Bronchial epithelial cell (primary cell): Measurements from ENCODE around the gene PTPRO. TPM values are rescaled to one million over a fixed set of nuclear protein-coding genes. Genes with fewer than 3 reads are reported as not detected.

Source experiments
- DNase-seq: peaks from one replicate; pipeline ENCODE4 v3.0.0-alpha.2; 2010; ENCODE audit warnings: low read depth
- FAIRE-seq: peaks from 2 replicates; lab custom pipeline; 2011; peaks lifted over from hg19 to GRCh38; lab: Jason Lieb, UNC
- H3K27me3 ChIP-seq: 2 replicates; pipeline ENCODE4 v1.5.1; 2011; ENCODE audit warnings: low read length; ENCODE audit not compliant: control insufficient read depth, insufficient read depth
- H3K36me3 ChIP-seq: 2 replicates; pipeline ENCODE4 v1.5.1; 2011; ENCODE audit warnings: low read length; ENCODE audit not compliant: control insufficient read depth, insufficient read depth
- H3K4me3 ChIP-seq: 2 replicates; pipeline ENCODE4 v1.5.1; 2011; ENCODE audit warnings: mild to moderate bottlenecking, low read depth, low read length, control low read depth
- CTCF ChIP-seq: IDR thresholded peaks from 2 replicates; pipeline ENCODE4 v1.5.1; 2011; ENCODE audit warnings: mild to moderate bottlenecking, moderate library complexity, low read length, control low read depth, inconsistent platforms; ENCODE audit not compliant: insufficient read depth, severe bottlenecking
- total RNA-seq: library from RNA; depleted of rRNA; stranded (reverse); fragments of >200 nt; gene quantifications from 2 replicates; pipeline ENCODE4 v1.2.1, GENCODE V29; 2014

Gene PTPRO
- total RNA-seq, 1 donor from 2014 or later = under 0.01 TPM

DNA sequence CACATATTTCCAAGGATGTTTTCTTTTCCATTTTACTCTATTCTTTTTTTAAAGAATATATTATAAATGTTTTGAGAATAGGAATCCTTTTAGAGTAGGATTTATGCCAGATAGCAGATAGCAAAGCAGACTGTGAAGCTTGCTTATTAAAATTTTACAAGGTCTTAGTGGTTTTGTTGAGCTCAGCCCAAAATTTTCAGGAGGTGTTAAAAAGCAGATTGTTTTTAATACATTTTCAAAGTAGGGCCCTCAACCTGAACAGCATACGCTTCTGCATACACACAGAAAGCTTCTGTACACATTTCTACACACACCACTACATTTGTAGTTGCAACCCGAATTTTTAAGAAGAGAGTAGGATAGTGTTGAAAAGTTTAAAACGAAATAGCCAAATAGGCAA, 315.9 kb downstream of the PTPRO start:
- no peaks in the 10 kb centered on the region for H3K36me3 ChIP-seq
- TF ChIP-seq CTCF = no peak
- H3K4me3 ChIP-seq = no peak overlapping the region
- FAIRE-seq (no peak), DNase-seq (no peak)
- H3K27me3 ChIP-seq = no peaks in the 10 kb centered on the region

DNA sequence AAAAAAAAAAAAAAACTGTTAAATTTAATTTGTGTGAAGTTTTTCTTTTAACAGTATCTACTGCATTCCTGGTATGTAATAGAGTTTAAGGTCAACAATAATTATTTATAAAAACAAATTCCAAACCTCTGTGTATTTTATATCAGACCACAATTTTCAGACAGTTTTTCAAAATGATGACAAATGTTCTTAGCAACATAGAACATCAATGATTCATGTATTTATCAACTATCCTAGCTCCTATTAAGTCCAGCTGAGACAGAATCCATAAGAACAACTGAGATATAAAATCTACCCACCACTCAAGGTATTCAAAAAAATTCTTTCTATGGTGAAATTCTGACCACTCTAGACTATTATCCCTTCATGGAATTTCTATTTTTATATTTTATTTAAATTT, 322.4 kb downstream of the PTPRO start:
- H3K4me3 ChIP-seq = no peak overlapping the region
- no peaks in the 10 kb centered on the region for H3K27me3 ChIP-seq
- no peak for DNase-seq
- FAIRE-seq = no peak
- no peak for TF ChIP-seq CTCF
- H3K36me3 ChIP-seq = no peaks in the 10 kb centered on the region

- no peaks in the 10 kb centered on the region for H3K36me3 ChIP-seq
- FAIRE-seq (no peak), DNase-seq (no peak)
- TF ChIP-seq CTCF = no peak
- H3K27me3 ChIP-seq = no peaks in the 10 kb centered on the region
- no peak overlapping the region for H3K4me3 ChIP-seq
Measured at GRCh38 chr12:15646581-15646980, 324.3 kb downstream of the PTPRO start.

Other genes starting within 250 kb of the PTPRO start
- 0.13 and 0.53 TPM in 2 replicates for gene RERG, start 101.1 kb upstream of the PTPRO start, total RNA-seq